ENCODE data around the gene HRG.

Gene HRG

DNA sequence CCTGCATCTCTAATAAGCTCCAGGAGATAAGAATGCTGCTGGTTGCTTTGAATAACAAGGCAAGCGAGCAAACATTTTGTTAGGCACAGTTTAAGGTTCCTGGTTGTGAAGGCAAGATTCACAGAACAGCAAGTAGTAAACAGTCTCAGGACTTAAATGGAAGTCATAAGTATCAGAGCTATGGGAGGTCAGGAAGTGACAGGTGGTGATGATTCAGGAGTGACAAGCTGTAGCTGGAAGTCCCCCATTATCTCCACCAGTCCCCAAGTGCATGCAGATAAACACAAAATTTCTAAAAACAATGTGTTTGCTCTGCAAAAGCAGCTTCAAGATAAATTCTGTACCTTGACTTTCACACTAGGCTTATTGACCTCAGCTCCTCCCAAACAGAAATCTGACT lies 22.3 kb upstream of the HRG start:
- H3K4me3 ChIP-seq (ENCODE audit: low read depth, low read length), result no peak overlapping the region
- no peak for DNase-seq (ENCODE audit: low read depth, low spot score)
- TF ChIP-seq, protein P1, sequence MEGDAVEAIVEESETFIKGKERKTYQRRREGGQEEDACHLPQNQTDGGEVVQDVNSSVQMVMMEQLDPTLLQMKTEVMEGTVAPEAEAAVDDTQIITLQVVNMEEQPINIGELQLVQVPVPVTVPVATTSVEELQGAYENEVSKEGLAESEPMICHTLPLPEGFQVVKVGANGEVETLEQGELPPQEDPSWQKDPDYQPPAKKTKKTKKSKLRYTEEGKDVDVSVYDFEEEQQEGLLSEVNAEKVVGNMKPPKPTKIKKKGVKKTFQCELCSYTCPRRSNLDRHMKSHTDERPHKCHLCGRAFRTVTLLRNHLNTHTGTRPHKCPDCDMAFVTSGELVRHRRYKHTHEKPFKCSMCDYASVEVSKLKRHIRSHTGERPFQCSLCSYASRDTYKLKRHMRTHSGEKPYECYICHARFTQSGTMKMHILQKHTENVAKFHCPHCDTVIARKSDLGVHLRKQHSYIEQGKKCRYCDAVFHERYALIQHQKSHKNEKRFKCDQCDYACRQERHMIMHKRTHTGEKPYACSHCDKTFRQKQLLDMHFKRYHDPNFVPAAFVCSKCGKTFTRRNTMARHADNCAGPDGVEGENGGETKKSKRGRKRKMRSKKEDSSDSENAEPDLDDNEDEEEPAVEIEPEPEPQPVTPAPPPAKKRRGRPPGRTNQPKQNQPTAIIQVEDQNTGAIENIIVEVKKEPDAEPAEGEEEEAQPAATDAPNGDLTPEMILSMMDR (IDR thresholded peaks at IDR 0.05; ENCODE audit: low read depth, low read length), result no peak
- in situ Hi-C loops (cut with HindIII; ENCODE audit: low sequenced_read_pairs), result no loop called here

DNA sequence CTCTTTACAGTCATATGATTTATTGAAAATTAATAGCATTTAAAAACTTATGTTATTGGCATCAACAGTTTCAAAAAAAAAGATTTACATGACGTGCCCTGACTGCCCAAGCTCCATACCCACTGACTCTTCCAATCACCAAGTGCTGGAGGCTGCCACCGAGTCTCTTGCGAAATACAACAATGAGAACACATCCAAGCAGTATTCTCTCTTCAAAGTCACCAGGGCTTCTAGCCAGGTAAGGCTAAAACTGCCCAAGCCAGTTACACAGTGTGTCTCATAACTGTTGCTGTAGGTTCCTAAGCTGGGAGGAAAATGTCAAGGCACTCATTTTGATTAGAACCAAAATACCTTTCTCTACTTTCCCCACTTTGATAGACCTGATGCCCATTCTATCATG lies 21.1 kb upstream of the HRG start:
- TF ChIP-seq, protein P1 (IDR thresholded peaks at IDR 0.05; ENCODE audit: low read depth, low read length), result no peak
- DNase-seq (ENCODE audit: low read depth, low spot score), result no peak
- H3K4me3 ChIP-seq (ENCODE audit: low read depth, low read length), result no peak overlapping the region
- in situ Hi-C loops (cut with HindIII; ENCODE audit: low sequenced_read_pairs), result no loop called here

DNA sequence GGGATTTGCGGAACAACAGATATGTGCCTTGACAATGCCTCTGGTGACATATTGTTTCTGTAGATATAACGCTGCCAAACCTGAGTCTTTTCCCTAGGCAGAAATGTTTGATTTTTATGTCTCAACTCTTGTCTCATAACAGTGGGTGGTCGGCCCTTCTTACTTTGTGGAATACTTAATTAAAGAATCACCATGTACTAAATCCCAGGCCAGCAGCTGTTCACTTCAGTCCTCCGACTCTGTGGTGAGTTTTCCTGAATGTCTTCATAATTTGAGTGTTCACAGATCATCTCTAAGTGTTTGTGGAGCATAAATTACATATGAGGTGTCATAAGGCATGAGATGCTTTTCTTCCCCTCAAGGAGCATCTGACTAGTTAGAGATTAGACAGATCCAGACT lies 19.7 kb upstream of the HRG start:
- no peak for DNase-seq (ENCODE audit: low read depth, low spot score)
- TF ChIP-seq, protein P1 (IDR thresholded peaks at IDR 0.05; ENCODE audit: low read depth, low read length), result no peak
- H3K4me3 ChIP-seq (ENCODE audit: low read depth, low read length), result no peak overlapping the region
- in situ Hi-C loops (cut with HindIII; ENCODE audit: low sequenced_read_pairs), result no loop called here

DNA sequence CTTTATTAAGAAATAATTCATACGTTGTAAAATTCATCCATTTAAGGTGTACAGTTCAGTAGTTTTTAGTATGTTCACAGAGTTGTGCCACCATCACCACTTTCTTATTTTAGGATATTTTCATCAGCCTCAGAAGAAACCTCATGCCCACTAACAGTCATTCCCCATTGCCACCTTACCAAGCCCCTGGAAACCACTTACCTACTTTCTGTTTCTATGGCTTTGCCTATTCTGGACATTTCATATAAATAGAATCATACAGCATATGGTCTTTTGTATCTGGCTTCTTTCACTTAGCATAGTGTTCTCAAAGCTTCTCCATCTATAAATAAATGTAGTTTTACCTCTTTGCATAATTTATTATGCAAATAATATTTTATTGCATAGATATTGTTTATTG lies 19.0 kb upstream of the HRG start:
- H3K4me3 ChIP-seq (ENCODE audit: low read depth, low read length), result no peak overlapping the region
- in situ Hi-C loops (cut with HindIII; ENCODE audit: low sequenced_read_pairs), result no loop called here
- TF ChIP-seq, protein P1 (IDR thresholded peaks at IDR 0.05; ENCODE audit: low read depth, low read length), result no peak
- no peak for DNase-seq (ENCODE audit: low read depth, low spot score)

DNA sequence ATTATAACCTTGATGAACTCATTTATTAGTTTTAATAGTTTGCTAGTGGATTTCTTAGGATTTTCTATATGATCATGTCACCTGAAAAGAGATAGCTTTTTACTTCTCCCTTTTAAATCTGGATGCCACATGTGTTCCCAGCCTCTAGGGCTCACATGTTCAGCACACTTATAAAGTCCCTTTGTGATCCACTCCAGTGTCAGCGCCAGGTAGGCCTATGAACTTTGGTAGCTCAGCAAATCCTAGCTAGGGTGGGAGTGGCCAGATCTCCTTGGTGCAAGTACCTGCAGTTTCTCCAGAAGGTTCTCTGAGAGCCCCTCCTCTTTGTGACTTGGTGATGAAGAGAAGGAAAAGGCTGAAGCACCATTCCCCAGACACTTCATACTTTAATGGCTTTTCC lies 17.0 kb upstream of the HRG start:
- TF ChIP-seq, protein P1 (IDR thresholded peaks at IDR 0.05; ENCODE audit: low read depth, low read length), result no peak
- no peak overlapping the region for H3K4me3 ChIP-seq (ENCODE audit: low read depth, low read length)
- DNase-seq (ENCODE audit: low read depth, low spot score), result no peak
- in situ Hi-C loops (cut with HindIII; ENCODE audit: low sequenced_read_pairs), result no loop called here

DNA sequence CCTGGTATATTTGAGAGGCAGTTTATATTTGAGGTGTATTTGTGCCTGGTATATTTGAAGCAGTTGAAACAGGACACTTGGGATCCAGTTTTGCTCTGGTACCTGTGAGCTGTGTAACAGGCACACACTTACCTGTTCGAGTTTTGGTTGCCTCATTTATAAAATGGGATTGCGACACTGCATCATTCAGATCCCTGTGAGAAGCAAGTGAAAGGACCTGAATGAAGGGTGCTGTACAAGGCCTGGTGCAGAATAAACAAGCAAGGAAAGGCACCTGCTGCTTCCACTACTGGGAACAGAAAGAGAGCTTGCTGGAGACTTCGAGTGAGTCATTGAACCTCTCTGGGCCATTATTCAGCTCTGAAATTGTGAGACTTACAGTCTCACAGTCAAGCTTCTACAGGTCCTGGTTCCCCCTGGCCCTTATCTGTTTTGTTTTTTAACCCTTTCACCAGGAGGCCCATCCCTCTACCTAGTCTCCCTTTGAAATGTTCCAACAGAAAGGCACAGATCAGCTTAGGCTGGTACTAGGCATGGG lies 14.1 kb upstream of the HRG start:
- TF ChIP-seq, protein P1 (IDR thresholded peaks at IDR 0.05; ENCODE audit: low read depth, low read length), result no peak
- in situ Hi-C loops (cut with HindIII; ENCODE audit: low sequenced_read_pairs), result no loop called here
- H3K4me3 ChIP-seq (ENCODE audit: low read depth, low read length), result no peak overlapping the region
- DNase-seq (ENCODE audit: low read depth, low spot score), result no peak

Measured in astrocyte of the spinal cord (primary cell).